ENCODE measurements around the gene LPAR1. TPM values are rescaled to one million over a fixed set of nuclear protein-coding genes. Genes with fewer than 3 reads are reported as not detected.
"Not testable (repeated sequence)": the region's sequence is repeated elsewhere in the genome, so short reads cannot be mapped to it uniquely, and the experiment has no call there.

Gene LPAR1
- total and polyA plus RNA-seq, 10 of the 15 experiments (the other 5 are each of a cell fraction or from before 2014, with no cell fraction given), result 3.3 to 12.9 (median 8.4) TPM

DNA sequence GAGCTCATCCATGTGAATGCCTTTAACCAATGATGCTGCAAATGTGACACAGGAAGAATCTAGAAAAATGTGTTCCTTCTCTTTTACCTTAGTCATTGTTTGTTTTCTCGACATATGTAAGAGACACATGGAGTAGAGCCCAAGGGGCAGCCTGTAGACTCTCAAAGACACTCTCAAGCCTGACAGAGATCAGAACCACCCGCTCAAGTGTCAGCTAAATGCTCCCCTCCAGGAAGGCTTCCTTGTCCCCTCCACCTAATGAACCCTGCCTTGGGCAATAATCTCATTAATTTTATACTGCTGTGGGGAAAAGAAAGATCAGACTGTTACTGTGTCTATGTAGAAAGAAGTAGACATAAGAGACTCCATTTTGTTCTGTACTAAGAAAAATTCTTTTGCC lies 212.3 kb downstream of the LPAR1 start (continued):
- TF ChIP-seq ATF2 (IDR thresholded peaks at IDR 0.05; ENCODE audit: low read length) (no peak), JUND (IDR thresholded peaks at IDR 0.05; ENCODE audit: low read depth, low read length) (no peak)

GRCh38 chr9:110825129-110825528 lies 213.1 kb downstream of the LPAR1 start:
- intact Hi-C loops (cut with micrococcal nuclease; ENCODE audit: unreplicated experiment); FAIRE-seq; DNase-seq (ENCODE audit: low read depth, low spot score): not testable (repeated sequence)

More at GRCh38 chr9:110825129-110825528, 213.1 kb downstream of the LPAR1 start:
- H3K27ac ChIP-seq (ENCODE audit: control insufficient read depth, insufficient read depth); H3K4me2 ChIP-seq (ENCODE audit: control insufficient read depth, insufficient read depth); H3K9me3 ChIP-seq (replicated peaks; ENCODE audit: control insufficient read depth, insufficient read depth, low read length); ATAC-seq; H2AFZ ChIP-seq (ENCODE audit: control insufficient read depth, low read depth, low read length); RAD21 ChIA-PET (ENCODE audit: unreplicated experiment); H3K9ac ChIP-seq (ENCODE audit: control insufficient read depth, insufficient read depth, low read length); CTCF ChIA-PET; H3K79me2 ChIP-seq (ENCODE audit: control insufficient read depth, insufficient read depth, low read length); H3K36me3 ChIP-seq (ENCODE audit: control insufficient read depth in 2 of 2, insufficient read depth in 2 of 2, low read length in 1 of 2); H3K4me3 ChIP-seq; in situ Hi-C loops (cut with MboI); H4K20me1 ChIP-seq (ENCODE audit: control insufficient read depth, insufficient read depth); BruUV-seq (replicated peaks); POLR2A ChIA-PET; H3K27me3 ChIP-seq (replicated peaks in 1 of 2; ENCODE audit: control insufficient read depth in 2 of 2, insufficient read depth in 2 of 2, low read length in 1 of 2); H3K4me1 ChIP-seq (ENCODE audit: control insufficient read depth, insufficient read depth, low read length): not testable (repeated sequence)
- SMC1A ChIA-PET (ENCODE audit: uncharacterized antibody, unreplicated experiment), result interaction anchor here (1.0 to 1.5 kb wide), 3 partner anchors 10 to 22 kb away, joined by 3 to 4 read pairs (median 3); no protein-coding TSS in a partner anchor

Small RNA genes within 50 kb of the gene (small RNA-seq; reads per million reads assigned to genes)
- gene RF00019, result not detected
- not detected for gene RNU6-432P

All from GM12878 (cell line).